Hepatocyte (in vitro differentiated cells): ENCODE measurements around the gene KCNQ1.

Experiments
- EZH2 ChIP-seq: fragments of 200-600 bp; sonication (generic); IDR thresholded peaks from 2 replicates; pipeline ENCODE4 v1.6.1; 2016; ENCODE audit warnings: antibody characterized with exemption, mild to moderate bottlenecking, borderline replicate concordance
- EZH2phosphoT487 ChIP-seq: fragments of 200-600 bp; sonication (generic); IDR thresholded peaks from one replicate; pipeline ENCODE4 v1.6.1; 2018; ENCODE audit warnings: antibody characterized with exemption, mild to moderate bottlenecking, low read depth, moderate library complexity; ENCODE audit not compliant: unreplicated experiment, severe bottlenecking
- TF ChIP-seq, protein P1 (sequence below): fragments of 200-600 bp; sonication (generic); IDR thresholded peaks from 2 replicates; pipeline ENCODE4 v1.5.1; 2016; ENCODE audit warnings: antibody characterized with exemption, mild to moderate bottlenecking; ENCODE audit not compliant: poor library complexity

DNA sequence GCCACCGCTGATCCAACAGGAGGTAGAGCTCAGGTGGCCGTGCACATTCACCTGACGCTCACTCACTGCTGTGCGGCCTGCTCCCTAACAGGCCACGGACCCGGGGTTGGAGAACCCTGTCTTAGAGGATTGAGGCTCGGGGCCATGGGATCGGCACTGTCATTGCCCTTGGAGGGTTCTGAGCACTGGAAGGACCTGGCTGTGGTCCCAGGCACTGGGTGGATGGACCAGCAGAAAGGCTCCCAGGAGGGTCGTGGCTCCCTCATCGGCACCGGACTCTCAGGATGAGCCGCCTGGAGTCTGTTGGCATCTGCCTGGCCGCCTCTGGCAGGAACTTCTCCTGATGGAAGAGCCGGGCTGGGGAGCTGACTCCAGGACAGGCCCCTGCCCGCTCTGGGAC lies 6.5 kb downstream of the KCNQ1 start:
- TF ChIP-seq, protein P1, sequence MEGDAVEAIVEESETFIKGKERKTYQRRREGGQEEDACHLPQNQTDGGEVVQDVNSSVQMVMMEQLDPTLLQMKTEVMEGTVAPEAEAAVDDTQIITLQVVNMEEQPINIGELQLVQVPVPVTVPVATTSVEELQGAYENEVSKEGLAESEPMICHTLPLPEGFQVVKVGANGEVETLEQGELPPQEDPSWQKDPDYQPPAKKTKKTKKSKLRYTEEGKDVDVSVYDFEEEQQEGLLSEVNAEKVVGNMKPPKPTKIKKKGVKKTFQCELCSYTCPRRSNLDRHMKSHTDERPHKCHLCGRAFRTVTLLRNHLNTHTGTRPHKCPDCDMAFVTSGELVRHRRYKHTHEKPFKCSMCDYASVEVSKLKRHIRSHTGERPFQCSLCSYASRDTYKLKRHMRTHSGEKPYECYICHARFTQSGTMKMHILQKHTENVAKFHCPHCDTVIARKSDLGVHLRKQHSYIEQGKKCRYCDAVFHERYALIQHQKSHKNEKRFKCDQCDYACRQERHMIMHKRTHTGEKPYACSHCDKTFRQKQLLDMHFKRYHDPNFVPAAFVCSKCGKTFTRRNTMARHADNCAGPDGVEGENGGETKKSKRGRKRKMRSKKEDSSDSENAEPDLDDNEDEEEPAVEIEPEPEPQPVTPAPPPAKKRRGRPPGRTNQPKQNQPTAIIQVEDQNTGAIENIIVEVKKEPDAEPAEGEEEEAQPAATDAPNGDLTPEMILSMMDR: no peak
- TF ChIP-seq EZH2phosphoT487 (no peak), EZH2 (no peak)
